ENCODE data around the gene STAT5B.

The STAT5B gene

DNA sequence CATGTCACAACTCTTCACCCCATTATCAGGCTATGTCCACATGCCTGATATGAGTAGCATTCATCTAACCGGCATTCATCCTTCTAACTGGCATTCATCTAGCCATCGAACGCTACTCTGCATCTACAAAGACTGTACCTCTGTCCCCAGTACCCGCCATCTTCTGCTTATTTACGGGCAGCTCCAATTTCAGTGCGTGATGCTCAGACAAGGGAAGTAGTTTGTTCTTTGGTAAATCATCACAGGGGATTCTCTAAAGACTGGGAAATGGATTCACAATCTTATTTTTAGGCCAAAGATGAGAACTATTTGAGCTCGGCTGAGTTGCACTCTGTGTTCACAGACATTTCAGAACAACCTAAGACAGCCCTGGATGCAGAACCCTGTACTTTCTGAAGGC is 39.4 kb downstream of the STAT5B start:
- no peaks in the 10 kb centered on the region for H3F3A ChIP-seq (ENCODE audit: insufficient read depth)
- no peaks in the 10 kb centered on the region for H4K20me1 ChIP-seq (ENCODE audit: low read depth, low read length)
- H3K36me3 ChIP-seq (ENCODE audit: low read length) = no peaks in the 10 kb centered on the region
- no peak overlapping the region for H3K4me2 ChIP-seq (ENCODE audit: low read depth, low read length, poor library complexity, severe bottlenecking)
- no peak overlapping the region for H3K4me3 ChIP-seq (ENCODE audit: insufficient read depth, low read length, poor library complexity, severe bottlenecking)
- no peak overlapping the region for H2AFZ ChIP-seq (ENCODE audit: low read depth, low read length, severe bottlenecking)
- no peak overlapping the region for H3K27ac ChIP-seq (ENCODE audit: low read depth, low read length)
- no peaks in the 10 kb centered on the region for H3K9me2 ChIP-seq (replicated peaks; ENCODE audit: insufficient read depth, low read length)
- no peaks in the 10 kb centered on the region for H3K27me3 ChIP-seq (ENCODE audit: low read length)
- no peak overlapping the region for H3K9ac ChIP-seq (ENCODE audit: low read length)
- TF ChIP-seq EZH2phosphoT487 (conservative IDR thresholded peaks at IDR 0.05; ENCODE audit: low read length) = no peak
- TF ChIP-seq, protein P1, sequence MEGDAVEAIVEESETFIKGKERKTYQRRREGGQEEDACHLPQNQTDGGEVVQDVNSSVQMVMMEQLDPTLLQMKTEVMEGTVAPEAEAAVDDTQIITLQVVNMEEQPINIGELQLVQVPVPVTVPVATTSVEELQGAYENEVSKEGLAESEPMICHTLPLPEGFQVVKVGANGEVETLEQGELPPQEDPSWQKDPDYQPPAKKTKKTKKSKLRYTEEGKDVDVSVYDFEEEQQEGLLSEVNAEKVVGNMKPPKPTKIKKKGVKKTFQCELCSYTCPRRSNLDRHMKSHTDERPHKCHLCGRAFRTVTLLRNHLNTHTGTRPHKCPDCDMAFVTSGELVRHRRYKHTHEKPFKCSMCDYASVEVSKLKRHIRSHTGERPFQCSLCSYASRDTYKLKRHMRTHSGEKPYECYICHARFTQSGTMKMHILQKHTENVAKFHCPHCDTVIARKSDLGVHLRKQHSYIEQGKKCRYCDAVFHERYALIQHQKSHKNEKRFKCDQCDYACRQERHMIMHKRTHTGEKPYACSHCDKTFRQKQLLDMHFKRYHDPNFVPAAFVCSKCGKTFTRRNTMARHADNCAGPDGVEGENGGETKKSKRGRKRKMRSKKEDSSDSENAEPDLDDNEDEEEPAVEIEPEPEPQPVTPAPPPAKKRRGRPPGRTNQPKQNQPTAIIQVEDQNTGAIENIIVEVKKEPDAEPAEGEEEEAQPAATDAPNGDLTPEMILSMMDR (IDR thresholded peaks at IDR 0.05; ENCODE audit: insufficient read depth, low read length, poor library complexity, severe bottlenecking) = no peak
- no peaks in the 10 kb centered on the region for H3K9me3 ChIP-seq (ENCODE audit: insufficient read depth, low read length)
- H3K79me2 ChIP-seq (ENCODE audit: insufficient read depth, low read length) = no peaks in the 10 kb centered on the region

DNA sequence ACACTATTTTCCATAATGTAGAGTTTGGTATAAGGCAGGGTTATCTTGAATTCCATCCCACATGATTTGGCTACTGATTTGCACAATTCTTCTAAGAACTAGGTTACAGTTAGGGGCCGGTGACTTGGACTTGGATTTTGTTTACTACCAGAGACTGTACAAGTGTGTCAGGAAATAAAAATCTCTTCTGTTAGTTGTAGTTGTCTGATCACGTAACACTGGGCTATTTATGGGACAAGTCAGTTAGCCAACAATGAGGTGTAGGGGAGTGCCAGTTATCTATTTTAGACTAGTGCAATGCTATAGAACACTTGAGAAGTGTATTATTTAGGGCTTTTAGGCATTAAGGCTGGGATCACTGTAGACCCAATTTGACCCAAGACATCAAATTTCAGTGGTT is 42.2 kb downstream of the STAT5B start:
- Histone ChIP-seq H3K9me3 (ENCODE audit: insufficient read depth, low read length) (no peaks in the 10 kb centered on the region), H3K36me3 (ENCODE audit: low read length) (no peaks in the 10 kb centered on the region), H2AFZ (ENCODE audit: low read depth, low read length, severe bottlenecking) (no peak overlapping the region), H3K9me2 (replicated peaks; ENCODE audit: insufficient read depth, low read length) (no peaks in the 10 kb centered on the region), H3K27me3 (ENCODE audit: low read length) (no peaks in the 10 kb centered on the region), H3K9ac (ENCODE audit: low read length) (no peak overlapping the region), H4K20me1 (ENCODE audit: low read depth, low read length) (no peaks in the 10 kb centered on the region), H3K27ac (ENCODE audit: low read depth, low read length) (no peak overlapping the region), H3K4me3 (ENCODE audit: insufficient read depth, low read length, poor library complexity, severe bottlenecking) (no peak overlapping the region), H3F3A (ENCODE audit: insufficient read depth) (no peaks in the 10 kb centered on the region), H3K79me2 (ENCODE audit: insufficient read depth, low read length) (no peaks in the 10 kb centered on the region), H3K4me2 (ENCODE audit: low read depth, low read length, poor library complexity, severe bottlenecking) (no peak overlapping the region)
- TF ChIP-seq EZH2phosphoT487 (conservative IDR thresholded peaks at IDR 0.05; ENCODE audit: low read length) = no peak
- TF ChIP-seq, protein P1 (IDR thresholded peaks at IDR 0.05; ENCODE audit: insufficient read depth, low read length, poor library complexity, severe bottlenecking) = no peak

DNA sequence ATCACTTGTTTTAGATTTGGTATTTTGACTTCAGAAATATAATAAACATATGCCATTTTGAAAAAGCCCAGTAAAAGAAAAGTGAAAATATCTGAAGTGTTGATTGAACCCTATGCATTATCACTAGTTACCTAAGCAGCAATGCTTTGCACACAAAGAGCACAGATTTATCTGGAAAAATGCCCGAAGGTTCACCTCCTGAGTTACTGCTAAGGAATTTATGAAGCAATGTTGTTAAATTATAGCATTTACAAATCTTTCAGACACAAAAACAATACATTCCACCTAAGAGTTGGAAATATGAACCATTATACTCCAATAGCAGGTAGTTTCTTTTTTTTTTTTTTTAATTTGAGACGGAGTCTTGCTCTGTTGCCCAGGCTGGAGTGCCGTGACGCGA is 43.0 kb downstream of the STAT5B start:
- H3K9ac ChIP-seq (ENCODE audit: low read length) = no peak overlapping the region
- no peaks in the 10 kb centered on the region for H3K27me3 ChIP-seq (ENCODE audit: low read length)
- no peak overlapping the region for H2AFZ ChIP-seq (ENCODE audit: low read depth, low read length, severe bottlenecking)
- no peak overlapping the region for H3K4me2 ChIP-seq (ENCODE audit: low read depth, low read length, poor library complexity, severe bottlenecking)
- no peaks in the 10 kb centered on the region for H3K36me3 ChIP-seq (ENCODE audit: low read length)
- no peak overlapping the region for H3K27ac ChIP-seq (ENCODE audit: low read depth, low read length)
- no peaks in the 10 kb centered on the region for H3F3A ChIP-seq (ENCODE audit: insufficient read depth)
- no peak overlapping the region for H3K4me3 ChIP-seq (ENCODE audit: insufficient read depth, low read length, poor library complexity, severe bottlenecking)
- no peaks in the 10 kb centered on the region for H3K9me3 ChIP-seq (ENCODE audit: insufficient read depth, low read length)
- H4K20me1 ChIP-seq (ENCODE audit: low read depth, low read length) = no peaks in the 10 kb centered on the region
- no peaks in the 10 kb centered on the region for H3K9me2 ChIP-seq (replicated peaks; ENCODE audit: insufficient read depth, low read length)
- no peaks in the 10 kb centered on the region for H3K79me2 ChIP-seq (ENCODE audit: insufficient read depth, low read length)
- no peak for TF ChIP-seq EZH2phosphoT487 (conservative IDR thresholded peaks at IDR 0.05; ENCODE audit: low read length)
- TF ChIP-seq, protein P1 (IDR thresholded peaks at IDR 0.05; ENCODE audit: insufficient read depth, low read length, poor library complexity, severe bottlenecking) = no peak
